SKM-1 treated with dmso at 0.1 percent for 144 hours (cell line): ENCODE data around the gene CHID1.

Experiments used
- DNase-seq: peaks from one replicate; lab custom pipeline; 2025; ENCODE audit not compliant: unreplicated experiment; lab: John Stamatoyannopoulos, UW

The CHID1 gene

GRCh38 chr11:888310-889212 lies 22.0 kb downstream of the CHID1 start:
- DNase-seq, result no peak

GRCh38 chr11:887589-887988 lies 23.0 kb downstream of the CHID1 start:
- no peak for DNase-seq

- DNase-seq, result no peak
Observed at GRCh38 chr11:886568-886967, 24.0 kb downstream of the CHID1 start.

GRCh38 chr11:884578-885070 lies 26.0 kb downstream of the CHID1 start:
- DNase-seq, result no peak

- no peak for DNase-seq
Observed at GRCh38 chr11:883527-883926, 27.1 kb downstream of the CHID1 start.

- DNase-seq, result no peak
Observed at GRCh38 chr11:882596-882995, 28.0 kb downstream of the CHID1 start.

- DNase-seq, result no peak
Observed at GRCh38 chr11:880447-880846, 30.2 kb downstream of the CHID1 start.

GRCh38 chr11:877565-877964 lies 33.0 kb downstream of the CHID1 start:
- no peak for DNase-seq

GRCh38 chr11:876545-876944 lies 34.1 kb downstream of the CHID1 start:
- DNase-seq, result no peak

- DNase-seq, result no peak
Observed at GRCh38 chr11:875769-876301, 34.8 kb downstream of the CHID1 start.

GRCh38 chr11:875203-875602 lies 35.4 kb downstream of the CHID1 start:
- no peak for DNase-seq

GRCh38 chr11:873706-874105 lies 36.9 kb downstream of the CHID1 start:
- DNase-seq, result no peak

- DNase-seq, result no peak
Observed at GRCh38 chr11:872799-873198, 37.8 kb downstream of the CHID1 start.

- no peak for DNase-seq
Observed at GRCh38 chr11:871472-871871, 39.1 kb downstream of the CHID1 start.

GRCh38 chr11:870418-870817 lies 40.2 kb downstream of the CHID1 start:
- DNase-seq, result no peak

- DNase-seq, result no peak
Observed at GRCh38 chr11:870127-870413, 40.5 kb downstream of the CHID1 start.

- no peak for DNase-seq
Observed at GRCh38 chr11:869399-870126, 41.0 kb downstream of the CHID1 start.

GRCh38 chr11:868802-869201 lies 41.8 kb downstream of the CHID1 start:
- no peak for DNase-seq

GRCh38 chr11:868394-868793 lies 42.2 kb downstream of the CHID1 start:
- DNase-seq, result no peak

GRCh38 chr11:867856-868358 lies 42.7 kb downstream of the CHID1 start:
- DNase-seq, result no peak

GRCh38 chr11:866481-866880 lies 44.1 kb downstream of the CHID1 start:
- DNase-seq, result no peak
